DOHH2 (cell line): Measurements from ENCODE around the gene UBA5.

Source experiments
- H3F3A ChIP-seq: fragments of 200-600 bp; sonication (generic), shearing (Covaris generic); 2 replicates; pipeline ENCODE4 v1.6.0; 2016; ENCODE audit warnings: antibody characterized with exemption, mild to moderate bottlenecking; ENCODE audit not compliant: control insufficient read depth, insufficient read depth
- H3K27ac ChIP-seq: fragments of 200-600 bp; sonication (generic); 2 replicates; pipeline ENCODE4 v1.5.1; 2014; ENCODE audit warnings: low read depth, mild to moderate bottlenecking, low read length, moderate library complexity
- H3K27me3 ChIP-seq: fragments of 200-600 bp; sonication (generic); 2 replicates; pipeline ENCODE4 v1.6.1; 2014; ENCODE audit warnings: mild to moderate bottlenecking, low read length, mixed read lengths; ENCODE audit not compliant: control insufficient read depth
- H3K36me3 ChIP-seq: fragments of 200-600 bp; sonication (generic); 2 replicates; pipeline ENCODE4 v1.6.1; 2014; ENCODE audit warnings: mild to moderate bottlenecking, low read length, moderate library complexity, mixed read lengths; ENCODE audit not compliant: control insufficient read depth
- H3K4me1 ChIP-seq: fragments of 200-600 bp; sonication (generic); 2 replicates; pipeline ENCODE4 v1.6.1; 2014; ENCODE audit warnings: mild to moderate bottlenecking, low read length, mixed read lengths; ENCODE audit not compliant: control insufficient read depth
- H3K4me2 ChIP-seq: fragments of 200-600 bp; sonication (generic); 2 replicates; pipeline ENCODE4 v1.6.0; 2014; ENCODE audit warnings: mild to moderate bottlenecking, low read length, moderate library complexity
- H3K4me3 ChIP-seq: fragments of 200-600 bp; sonication (generic); 2 replicates; pipeline ENCODE4 v1.5.1; 2014; ENCODE audit warnings: mild to moderate bottlenecking, low read length, mixed read lengths
- H3K79me2 ChIP-seq: fragments of 200-600 bp; sonication (generic); 2 replicates; pipeline ENCODE4 v1.6.1; 2014; ENCODE audit warnings: mild to moderate bottlenecking, low read length, mixed read lengths; ENCODE audit not compliant: control insufficient read depth
- H3K9me2 ChIP-seq: fragments of 200-600 bp; sonication (generic); replicated peaks from 2 replicates; pipeline ENCODE4 v1.6.1; 2014; ENCODE audit warnings: mild to moderate bottlenecking, low read length, mixed read lengths; ENCODE audit not compliant: control insufficient read depth
- H3K9me3 ChIP-seq: fragments of 200-600 bp; sonication (generic); 2 replicates; pipeline ENCODE4 v1.6.1; 2014; ENCODE audit warnings: antibody characterized with exemption, low read length, mixed read lengths; ENCODE audit not compliant: control insufficient read depth, insufficient read depth
- H4K20me1 ChIP-seq: fragments of 200-600 bp; sonication (generic); 2 replicates; pipeline ENCODE4 v1.6.0; 2014; ENCODE audit warnings: low read depth, mild to moderate bottlenecking, antibody characterized with exemption, low read length, moderate library complexity; ENCODE audit not compliant: control insufficient read depth, insufficient read depth
- CTCF ChIP-seq: fragments of 200-600 bp; sonication (generic); IDR thresholded peaks from one replicate; pipeline ENCODE4 v1.5.1; 2014; ENCODE audit warnings: antibody characterized with exemption, mild to moderate bottlenecking, low read depth, low read length; ENCODE audit not compliant: poor library complexity, severe bottlenecking
- EZH2phosphoT487 ChIP-seq: fragments of 200-600 bp; sonication (generic); IDR thresholded peaks from 2 replicates; pipeline ENCODE4 v1.6.1; 2017; ENCODE audit warnings: borderline replicate concordance, mild to moderate bottlenecking, antibody characterized with exemption, low read length, moderate library complexity, mixed read lengths

The UBA5 gene

GRCh38 chr3:132629928-132630327, 30.2 kb upstream of the UBA5 start:
- H3K9me2 ChIP-seq, result no peaks in the 10 kb centered on the region
- H3K4me3 ChIP-seq, result no peak overlapping the region
- peaks cover 14% of the 10 kb centered on the region for H3K4me1 ChIP-seq
- H3K27me3 ChIP-seq, result no peaks in the 10 kb centered on the region
- H3K9me3 ChIP-seq, result no peaks in the 10 kb centered on the region
- peaks cover 18% of the 10 kb centered on the region for H3K36me3 ChIP-seq
- H4K20me1 ChIP-seq, result no peaks in the 10 kb centered on the region
- H3K79me2 ChIP-seq, result no peaks in the 10 kb centered on the region
- TF ChIP-seq EZH2phosphoT487 (no peak), CTCF (no peak)
- peaks cover 3% of the 10 kb centered on the region; the same call in 1 of the 2 replicates for H3F3A ChIP-seq
- H3K27ac ChIP-seq, result no peak overlapping the region
- H3K4me2 ChIP-seq, result no peak overlapping the region

GRCh38 chr3:132630612-132631011, 29.5 kb upstream of the UBA5 start:
- no peak overlapping the region for H3K4me2 ChIP-seq
- no peaks in the 10 kb centered on the region for H3K9me3 ChIP-seq
- H3K27me3 ChIP-seq, result no peaks in the 10 kb centered on the region
- peaks cover 18% of the 10 kb centered on the region for H3K36me3 ChIP-seq
- no peak overlapping the region for H3K4me3 ChIP-seq
- no peak for TF ChIP-seq CTCF
- TF ChIP-seq EZH2phosphoT487, result no peak
- peaks cover 9% of the 10 kb centered on the region for H3K4me1 ChIP-seq
- no peak overlapping the region for H3K27ac ChIP-seq
- H4K20me1 ChIP-seq, result no peaks in the 10 kb centered on the region
- no peaks in the 10 kb centered on the region for H3K79me2 ChIP-seq
- no peaks in the 10 kb centered on the region for H3F3A ChIP-seq
- H3K9me2 ChIP-seq, result no peaks in the 10 kb centered on the region

- Histone ChIP-seq H3K4me2 (no peak overlapping the region), H3K36me3 (peaks cover 9% of the 10 kb centered on the region), H3K9me2 (no peaks in the 10 kb centered on the region), H3F3A (no peaks in the 10 kb centered on the region), H3K4me1 (no peaks in the 10 kb centered on the region), H3K79me2 (no peaks in the 10 kb centered on the region), H3K27ac (no peak overlapping the region), H4K20me1 (no peaks in the 10 kb centered on the region), H3K4me3 (no peak overlapping the region), H3K27me3 (no peaks in the 10 kb centered on the region), H3K9me3 (no peaks in the 10 kb centered on the region)
- TF ChIP-seq CTCF (no peak), EZH2phosphoT487 (no peak)
These were observed 25.1 kb upstream of the UBA5 start for GRCh38 chr3:132635052-132635451.

GRCh38 chr3:132637590-132637989, 22.5 kb upstream of the UBA5 start:
- no peak overlapping the region for H3K27ac ChIP-seq
- H3K79me2 ChIP-seq, result no peaks in the 10 kb centered on the region
- H3K27me3 ChIP-seq, result no peaks in the 10 kb centered on the region
- no peak overlapping the region for H3K4me2 ChIP-seq
- no peaks in the 10 kb centered on the region for H3K9me3 ChIP-seq
- peaks cover 14% of the 10 kb centered on the region for H3K36me3 ChIP-seq
- TF ChIP-seq CTCF (no peak), EZH2phosphoT487 (no peak)
- 0 out of 2 replicates have a peak, but pooled peaks cover 2% of the 10 kb centered on the region for H3F3A ChIP-seq
- no peaks in the 10 kb centered on the region for H3K9me2 ChIP-seq
- H4K20me1 ChIP-seq, result no peaks in the 10 kb centered on the region
- peaks cover 7% of the 10 kb centered on the region for H3K4me1 ChIP-seq
- H3K4me3 ChIP-seq, result no peak overlapping the region
